Ecto neural progenitor cell (in vitro differentiated cells): Measurements from ENCODE around the gene ETV3.
"Not testable (repeated sequence)": the region's sequence is repeated elsewhere in the genome, so short reads cannot be mapped to it uniquely, and the experiment has no call there.

ENCODE experiments used
- DNase-seq: peaks from one replicate; pipeline ENCODE4 v3.0.0-alpha.2; 2018; ENCODE audit warnings: low spot score

Gene ETV3

DNA sequence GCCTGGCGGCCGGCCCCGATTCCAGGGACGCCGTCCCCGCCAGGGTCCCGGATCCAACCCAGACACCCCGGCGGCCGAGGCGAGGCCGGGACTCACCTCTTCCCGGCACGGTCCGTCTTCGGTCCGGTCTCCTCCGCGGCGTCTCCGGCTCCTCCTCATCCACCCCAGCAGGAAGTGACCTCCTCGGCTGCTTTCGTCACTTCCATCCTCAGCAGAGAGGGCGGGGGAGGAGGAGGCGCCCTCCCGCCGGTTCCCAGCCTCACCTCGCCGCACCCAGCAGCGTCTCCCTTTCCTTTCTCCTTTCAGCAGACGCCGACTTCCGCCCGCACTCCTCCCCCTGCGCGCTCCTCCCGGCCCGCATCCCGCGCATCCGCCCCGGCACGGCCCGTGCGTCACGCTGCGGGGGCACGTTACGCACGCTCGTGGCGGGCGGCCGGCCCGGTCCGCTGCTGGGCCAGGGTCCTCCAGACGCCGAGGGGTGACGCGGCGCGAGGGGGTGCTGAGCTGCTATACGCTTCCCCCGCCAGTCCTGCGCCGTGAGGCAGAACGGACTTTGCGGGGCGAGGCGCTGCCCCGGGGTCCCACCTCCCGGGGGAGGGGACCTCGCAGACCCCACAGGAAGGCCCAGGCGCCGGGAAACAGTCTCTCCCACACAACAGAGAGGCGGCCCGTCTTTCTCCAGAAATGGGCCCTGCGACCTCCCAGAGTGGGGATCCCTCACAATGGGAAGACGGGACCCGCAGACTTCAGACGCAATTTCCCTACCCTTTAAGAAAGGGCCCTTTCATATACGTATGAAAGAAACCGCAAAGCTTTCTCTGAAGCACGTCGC, at the start of gene ETV3:
Gene ETV3, minus strand, starts transcription at position 176 of the 832 bp plus-strand sequence. CDS start 2,043 bp downstream, outside the sequence.
- peak; percentile 92 for DNase-seq

DNA sequence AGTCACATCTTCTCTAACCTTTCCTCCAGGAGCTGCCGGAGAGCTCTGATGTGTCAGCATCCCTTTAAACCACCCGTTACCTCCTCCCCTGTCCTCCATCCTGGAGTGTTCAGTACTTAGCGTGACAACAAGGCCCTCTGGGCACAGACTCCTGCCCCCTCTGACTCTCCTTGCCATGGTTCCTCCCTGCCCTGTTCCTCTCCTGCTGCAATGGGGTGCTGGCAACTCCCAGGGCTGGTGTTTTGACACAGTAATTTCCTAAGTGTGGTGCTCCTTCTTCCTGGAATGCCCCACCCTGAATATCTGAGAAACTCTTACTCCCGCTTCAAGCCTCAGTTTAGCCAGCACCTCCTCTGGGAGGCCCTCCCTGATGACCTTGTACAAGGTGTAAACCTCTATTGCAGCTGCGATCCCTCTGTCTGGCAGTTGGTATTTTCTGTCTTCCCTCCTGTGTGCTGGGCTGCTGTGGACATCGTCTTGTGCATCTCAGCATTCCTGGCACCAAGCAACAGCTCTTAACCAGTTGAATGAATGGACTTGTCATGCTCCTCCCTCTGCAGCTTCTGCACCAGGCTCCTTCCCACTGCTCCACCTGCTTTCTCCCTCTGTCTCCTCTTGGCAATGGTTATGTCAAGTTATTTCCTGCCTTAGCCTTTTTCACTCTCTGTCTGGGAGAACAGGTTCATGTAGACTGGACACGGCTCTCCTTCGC, 48.2 kb upstream of the ETV3 start:
- no peak for DNase-seq

DNA sequence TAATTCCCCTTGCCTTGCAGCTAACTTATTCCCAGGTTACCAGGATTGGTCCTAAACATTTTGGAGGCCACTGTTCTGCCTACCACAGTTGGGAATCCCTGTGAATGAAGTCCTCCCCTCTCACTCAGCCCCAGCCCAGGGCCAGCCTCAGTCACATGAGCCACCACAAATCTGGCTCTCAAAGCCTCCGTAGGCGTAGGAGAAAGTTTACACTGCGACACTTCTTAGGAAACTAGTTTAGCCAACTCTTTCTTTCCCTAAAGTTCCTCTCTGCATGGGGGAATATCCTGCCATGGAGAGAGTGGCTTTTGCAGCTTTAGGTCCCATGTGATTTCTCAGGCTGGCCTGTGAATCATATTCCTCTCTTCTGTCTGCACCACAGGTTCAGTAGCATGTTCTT, 45.7 kb upstream of the ETV3 start:
- no peak for DNase-seq

DNA sequence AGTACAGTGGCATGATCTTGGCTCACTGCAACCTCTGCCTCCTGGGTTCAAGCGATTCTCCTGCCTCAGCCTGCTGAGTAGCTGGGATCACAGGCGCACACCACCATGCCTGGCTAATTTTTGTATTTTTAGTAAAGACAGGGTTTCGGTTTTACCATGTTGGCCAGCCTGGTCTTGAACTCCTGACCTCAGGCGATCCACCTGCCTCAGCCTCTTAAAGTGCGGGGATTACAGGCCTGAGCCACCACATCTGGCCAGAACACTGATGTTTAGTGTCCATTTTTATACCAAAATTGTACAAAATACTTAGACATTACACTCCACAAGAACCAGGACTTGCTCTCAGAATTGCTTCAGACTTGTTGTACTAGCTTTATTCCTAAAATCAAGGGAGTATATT, 44.2 kb upstream of the ETV3 start:
- not testable (repeated sequence) for DNase-seq

DNA sequence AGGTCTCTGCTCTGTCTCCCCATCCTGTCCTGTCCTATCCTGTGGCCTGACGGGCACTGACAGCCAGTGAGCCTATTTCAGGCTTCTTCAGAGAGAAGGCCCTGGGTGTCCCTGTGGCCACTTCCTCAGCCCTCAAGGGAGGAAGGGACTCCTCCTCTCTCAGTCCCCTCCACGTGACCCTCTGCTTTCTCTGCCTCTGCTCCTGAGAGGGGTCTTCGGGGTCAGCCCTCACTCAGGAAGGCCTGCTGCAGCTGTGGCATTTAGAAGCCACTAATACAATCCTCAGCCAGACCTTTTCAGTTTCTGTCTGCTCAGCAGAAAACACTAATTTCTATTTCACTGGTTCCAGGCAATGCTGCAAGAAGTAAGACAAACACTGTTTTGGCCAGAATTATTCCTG, 43.6 kb upstream of the ETV3 start:
- no peak for DNase-seq

DNA sequence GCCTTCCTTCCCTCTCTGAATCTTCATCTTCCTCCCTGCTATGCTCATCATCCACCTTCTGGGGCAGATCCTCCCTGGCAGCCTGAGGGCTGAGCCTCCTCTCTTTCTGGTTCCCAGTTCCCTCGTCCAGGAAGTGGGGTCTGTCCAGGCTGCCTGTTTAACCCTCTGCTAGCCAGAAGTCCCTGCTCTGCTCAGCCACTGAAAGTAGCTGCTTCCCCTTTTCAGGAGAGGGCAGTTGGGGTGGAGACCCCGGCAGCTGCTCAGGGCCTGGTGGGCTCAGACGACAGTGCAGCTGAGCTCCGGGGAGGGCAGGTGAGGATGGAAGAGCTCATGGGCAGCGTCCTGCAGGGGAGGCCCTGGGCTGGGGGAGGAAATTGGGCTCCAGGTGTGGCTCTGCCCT, 43.1 kb upstream of the ETV3 start:
- no peak for DNase-seq

DNA sequence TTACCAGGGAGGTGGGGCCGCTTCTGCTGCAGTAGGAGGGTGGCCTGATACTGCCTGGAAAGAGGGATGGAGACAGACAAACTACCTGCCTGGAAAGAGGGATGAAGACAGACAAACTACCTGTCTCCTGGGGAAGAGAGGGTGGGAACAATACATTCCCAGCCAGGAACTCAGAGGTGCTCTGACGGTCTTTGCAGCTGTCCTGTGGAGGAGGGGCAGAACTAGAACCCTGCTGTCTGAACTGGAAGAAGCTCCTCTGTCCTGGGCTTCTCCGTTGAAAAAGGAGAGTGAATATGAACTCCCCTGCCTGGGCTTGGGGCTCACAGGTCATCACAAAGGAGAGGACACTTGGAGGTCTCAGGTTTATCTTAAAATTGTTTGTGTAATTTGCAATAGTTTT, 40.3 kb upstream of the ETV3 start:
- no peak for DNase-seq

DNA sequence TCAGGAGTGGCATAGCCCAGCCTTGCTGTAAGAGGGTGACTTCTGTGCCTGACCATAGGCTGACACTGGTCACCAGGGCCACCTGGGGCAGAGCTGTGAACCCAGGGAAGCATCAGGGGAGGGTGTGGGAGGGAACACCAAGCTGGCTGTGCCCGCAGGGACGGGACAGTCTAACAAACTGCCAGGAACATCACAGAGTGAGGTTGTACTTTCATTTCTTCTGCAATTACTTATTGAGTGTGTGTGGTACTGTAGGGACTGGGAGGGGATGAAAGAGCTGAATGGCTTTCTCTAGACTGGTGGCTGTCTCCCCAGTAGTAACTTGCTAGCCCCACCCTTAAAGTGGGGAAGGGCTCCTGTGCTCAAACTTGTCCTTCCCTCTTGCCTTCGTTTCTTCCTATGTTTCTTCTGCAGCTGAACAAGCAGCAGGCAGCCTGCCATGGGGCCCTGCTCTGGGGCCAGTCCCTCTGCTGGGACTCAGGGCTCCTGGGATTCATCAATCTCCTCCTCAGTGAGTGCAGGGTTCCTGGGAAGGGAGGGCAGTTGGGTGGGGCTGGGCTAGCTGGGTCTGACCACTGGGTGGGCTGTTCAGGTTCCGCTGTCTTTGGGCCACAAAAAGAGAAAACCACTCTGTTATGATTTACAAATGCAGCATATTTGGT, 39.7 kb upstream of the ETV3 start:
- no peak for DNase-seq

DNA sequence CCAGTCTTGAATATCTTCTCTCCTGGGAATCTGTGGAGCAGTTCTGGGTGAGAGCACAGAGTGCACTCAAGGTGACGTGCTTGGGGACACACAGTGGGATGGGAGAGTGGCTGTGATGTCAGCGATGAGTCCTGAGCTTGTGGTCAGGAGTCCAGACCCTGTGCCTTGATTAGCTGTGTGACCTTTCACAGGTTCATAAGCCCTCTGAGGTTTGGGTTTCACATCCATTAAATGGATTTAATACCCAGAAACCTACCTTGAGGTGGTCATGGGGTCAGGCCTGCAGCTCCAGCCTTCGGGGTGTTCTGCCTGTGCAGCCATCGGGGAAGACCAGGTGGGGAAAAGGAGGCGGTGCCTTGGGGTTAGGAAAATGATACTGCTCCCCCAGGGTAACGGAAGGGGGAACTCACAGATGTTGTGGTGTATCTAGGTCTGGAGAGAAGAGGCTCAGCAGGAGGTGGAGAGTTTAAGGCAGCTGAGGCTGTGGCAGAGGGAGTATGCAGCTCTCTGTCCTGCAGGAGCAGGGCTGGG, 38.5 kb upstream of the ETV3 start:
- DNase-seq, result no peak

DNA sequence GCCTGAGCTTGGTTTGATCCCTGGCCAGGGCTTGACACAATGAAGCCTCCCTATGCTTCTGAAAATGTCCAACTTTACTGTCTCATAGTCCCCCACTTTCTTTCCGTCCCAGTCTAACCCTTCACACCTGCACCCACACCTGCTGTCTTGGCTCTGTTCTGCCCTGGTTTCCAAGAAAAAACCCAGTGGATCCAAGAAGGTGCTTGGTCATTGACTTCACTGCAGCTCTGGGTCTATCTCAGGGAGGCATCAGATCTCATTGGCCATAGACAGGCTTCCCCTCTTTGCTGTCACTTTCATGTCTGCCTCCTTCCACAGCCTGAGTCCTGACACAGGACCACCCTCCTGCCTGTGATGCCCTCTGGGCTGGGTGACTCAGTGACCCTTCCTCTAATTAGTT, 37.8 kb upstream of the ETV3 start:
- DNase-seq, result no peak

DNA sequence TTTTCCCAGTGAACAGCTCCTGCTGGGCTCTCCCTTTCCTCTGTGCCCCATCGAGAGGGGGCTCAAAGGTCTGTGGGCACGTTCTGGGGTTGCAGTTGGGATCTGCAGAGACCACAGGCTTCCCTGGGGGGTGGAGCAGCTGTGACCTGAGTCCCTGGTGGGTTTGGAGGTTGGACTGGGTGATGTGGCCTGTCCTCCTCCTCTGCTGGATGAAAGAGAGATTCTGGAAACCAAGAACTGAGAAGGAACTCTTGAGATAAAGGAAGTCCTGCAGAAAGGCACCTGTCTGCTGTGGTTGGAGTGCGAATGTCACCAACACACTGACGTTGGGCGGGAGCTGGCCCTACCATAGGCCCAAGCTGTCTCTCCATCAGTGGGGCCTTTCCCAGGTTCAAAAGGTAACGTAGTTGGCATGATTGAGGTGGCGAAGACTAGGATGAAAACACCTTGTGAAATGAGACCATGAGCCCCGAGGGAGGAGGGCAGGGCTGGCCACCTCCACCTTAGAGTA, 35.8 kb upstream of the ETV3 start:
- no peak for DNase-seq

DNA sequence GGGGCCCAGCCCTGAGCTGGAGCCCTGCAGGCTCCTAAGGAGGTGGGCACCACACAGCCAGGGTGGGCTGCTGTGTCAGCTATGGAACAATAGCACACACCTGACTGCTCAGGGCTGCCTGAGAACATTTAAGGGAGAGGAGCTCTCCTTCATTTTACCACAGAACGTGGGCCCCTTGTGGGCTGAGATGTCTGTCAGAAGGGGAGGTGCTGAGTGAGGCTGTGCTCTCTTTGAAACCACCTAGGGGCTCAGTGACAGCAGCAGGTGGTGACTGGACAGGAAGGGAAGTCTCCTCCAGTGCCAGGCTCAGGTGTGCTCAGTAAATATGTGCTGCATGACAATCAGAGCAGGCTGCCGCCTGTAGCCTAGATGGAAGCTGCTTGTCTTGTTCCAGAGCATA, 35.0 kb upstream of the ETV3 start:
- not testable (repeated sequence) for DNase-seq

DNA sequence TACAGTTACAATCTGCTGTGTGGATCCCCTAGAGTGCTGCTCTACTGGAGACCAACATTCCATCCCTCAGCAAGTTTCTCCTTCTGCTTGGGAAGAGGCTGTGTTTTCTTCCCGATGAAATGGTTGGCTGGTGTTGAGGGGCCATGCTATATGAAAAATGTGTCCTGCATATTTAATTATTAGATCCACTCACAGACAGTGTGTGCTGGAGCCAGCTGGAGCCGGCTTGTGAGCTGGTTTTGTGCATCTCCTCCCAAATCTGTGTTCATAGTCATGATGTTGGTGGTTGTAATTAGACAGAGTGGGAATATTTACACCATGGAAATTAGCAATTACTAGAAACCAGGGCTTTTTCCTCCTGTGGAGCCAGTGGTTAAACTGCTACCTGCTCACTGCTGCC, 34.4 kb upstream of the ETV3 start:
- DNase-seq, result not testable (repeated sequence)

DNA sequence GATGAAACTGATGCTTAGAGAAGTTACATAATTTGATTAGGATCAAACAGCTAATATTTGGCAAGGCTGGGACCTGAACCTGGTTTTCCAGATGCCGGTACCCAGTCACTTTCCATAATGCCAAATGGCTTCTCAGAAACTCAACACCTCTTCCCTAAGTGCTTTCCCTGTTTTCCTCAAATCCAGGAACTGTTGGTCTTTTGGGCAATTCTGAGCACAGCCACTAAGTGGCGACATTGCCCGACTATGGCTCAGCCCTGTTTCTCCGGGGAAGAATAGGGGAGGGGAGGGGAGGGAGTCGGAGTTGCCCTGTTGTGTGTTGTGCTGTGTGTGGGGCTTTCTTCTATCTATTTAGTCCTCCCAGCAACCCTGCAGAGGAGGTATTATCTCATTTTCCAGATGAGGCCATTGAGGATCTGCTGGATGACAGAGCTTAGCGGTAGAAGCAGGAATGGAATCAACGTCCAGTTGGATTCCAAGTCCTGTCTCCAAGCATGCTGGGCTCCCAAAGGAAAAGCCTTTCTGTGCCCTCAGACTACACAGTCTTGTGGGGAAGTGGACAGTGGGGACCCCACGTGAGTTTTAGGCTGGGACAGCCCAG, 33.8 kb upstream of the ETV3 start:
- DNase-seq, result peak; percentile 51

DNA sequence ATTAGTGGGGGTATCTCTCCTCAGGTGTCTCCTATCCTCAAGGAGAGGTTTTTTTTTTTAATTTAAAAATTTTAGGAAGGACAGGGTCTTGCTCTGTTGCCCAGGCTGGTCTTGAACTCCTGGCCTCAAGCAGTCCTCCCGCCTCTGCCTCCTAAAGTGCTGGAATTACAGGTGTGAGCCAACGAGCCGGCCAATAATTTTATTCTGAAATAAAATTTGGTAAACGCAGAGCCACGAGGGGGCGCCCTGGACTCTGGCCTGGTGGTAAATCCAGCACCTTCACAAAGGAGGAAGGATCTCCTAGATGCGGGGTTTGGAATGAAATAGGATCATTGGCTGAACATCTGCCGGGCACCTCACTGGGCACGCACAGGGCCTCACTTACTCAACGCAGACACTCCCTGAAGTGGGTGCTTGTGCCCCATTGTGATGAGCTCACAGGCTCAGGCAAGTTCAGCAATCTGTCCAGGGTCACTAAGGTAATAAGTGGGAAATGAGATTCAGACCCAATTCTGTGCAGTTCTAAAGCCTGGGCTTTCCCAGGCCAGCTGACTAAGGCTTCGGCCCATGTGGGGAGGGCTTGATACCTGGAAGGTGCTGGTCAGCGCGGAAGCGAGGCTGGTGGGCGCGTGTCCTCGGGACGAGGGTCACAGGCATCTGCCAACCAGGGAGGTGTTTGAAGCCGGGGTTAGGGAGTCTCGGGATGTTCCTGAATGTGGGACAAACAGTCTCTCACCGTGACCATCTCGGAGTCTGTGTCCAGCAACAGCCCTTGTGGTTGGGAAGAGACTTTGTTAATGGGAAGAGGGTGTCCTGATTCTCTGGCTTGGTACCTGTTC, 32.7 kb upstream of the ETV3 start:
- DNase-seq, result peak; percentile 72

DNA sequence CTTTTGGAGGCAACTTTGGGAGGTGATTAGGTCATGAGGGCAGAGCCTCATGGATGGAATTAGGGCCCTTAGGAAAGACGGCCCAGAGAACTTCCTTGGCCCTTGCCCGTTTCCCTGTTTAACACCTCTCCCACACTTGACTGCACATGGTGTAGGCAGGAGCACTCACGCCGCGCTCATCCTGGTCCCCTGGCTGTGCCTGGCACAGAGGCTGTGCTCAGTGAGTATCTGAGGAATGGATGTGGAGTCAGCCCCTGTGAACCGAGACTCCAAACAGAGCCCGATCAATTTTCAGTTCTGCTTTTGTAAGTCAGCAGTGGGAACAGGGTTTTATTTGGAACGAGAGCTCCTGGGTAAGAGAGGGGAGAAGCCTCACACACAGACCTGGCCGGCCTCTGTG, 29.8 kb upstream of the ETV3 start:
- DNase-seq, result no peak

DNA sequence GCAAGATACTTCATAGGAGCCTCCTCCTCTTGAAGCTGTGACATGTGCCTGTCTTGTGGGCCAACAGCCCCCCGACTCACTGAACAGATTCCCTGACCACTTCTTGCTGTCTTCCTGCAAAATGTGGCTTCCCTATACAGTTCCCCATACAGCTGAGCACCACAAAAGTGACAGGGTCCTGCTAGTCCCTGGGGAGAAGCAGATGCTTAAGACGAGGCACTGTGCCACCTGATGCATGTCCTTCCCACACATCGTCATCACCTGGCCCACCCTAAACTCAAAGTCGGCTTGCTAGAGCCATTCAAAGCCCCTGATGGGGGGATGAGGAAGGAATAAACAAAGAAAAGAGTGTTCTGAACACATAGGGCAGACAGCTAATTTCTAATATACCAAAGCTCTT, 29.2 kb upstream of the ETV3 start:
- no peak for DNase-seq

DNA sequence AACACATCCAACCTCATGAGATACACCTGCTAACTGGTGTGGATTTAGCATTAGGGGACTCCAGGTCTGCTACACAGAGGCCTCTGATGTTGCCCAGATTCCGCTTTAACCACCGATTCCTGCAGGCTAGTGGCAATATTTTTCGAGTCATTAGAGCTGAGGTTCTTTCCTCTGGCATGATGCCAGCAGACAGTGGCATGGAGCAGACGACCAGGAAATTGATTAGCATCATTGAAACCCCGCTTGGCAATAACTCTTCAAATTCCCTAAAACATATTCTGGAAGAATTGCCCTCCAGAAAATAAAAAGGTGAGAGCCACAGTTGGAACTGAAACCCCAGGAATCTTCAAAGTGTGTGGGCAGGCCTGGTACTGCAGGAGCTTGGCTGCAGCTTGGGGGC, 28.4 kb upstream of the ETV3 start:
- DNase-seq, result no peak

DNA sequence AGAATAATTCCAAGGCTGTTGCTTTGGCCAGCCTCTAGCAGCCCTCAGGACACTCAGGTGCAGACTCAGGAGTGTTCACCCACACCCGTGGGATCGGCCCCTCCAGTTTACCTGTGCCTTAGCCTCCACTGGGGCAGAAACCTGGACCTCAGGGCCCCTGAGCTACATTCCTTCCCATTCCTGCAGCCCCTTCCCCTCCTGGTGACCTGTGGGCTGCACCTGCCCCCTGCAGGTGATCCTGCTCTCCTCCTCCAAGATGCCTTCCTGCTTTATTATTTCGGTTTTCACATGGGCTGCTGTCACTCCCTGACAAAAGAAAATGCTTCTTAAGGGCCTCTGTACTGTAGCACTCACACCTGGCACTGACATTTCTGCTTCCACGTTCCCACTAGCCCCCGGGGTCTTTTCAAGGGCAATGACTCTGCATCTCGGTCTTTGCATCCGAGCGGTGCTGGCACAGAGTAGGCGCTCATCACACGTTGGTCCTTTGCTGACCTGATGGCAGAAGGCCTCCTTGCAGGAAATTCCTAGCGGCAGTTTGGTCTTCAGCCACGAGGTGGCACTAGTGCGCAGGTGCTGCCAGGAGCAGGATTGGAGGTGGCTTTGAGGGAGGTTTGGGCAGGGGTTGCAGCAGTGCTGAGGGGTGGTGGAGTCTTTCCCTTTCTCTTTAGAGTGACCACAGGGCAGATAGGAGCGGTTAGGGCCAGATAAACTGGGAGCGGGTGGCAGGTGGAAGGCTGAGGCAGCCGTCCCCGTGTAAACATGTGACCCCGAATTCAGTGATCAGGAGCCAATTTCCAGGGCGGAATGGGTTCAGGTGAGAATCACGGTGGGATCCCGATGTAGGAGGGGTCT, 25.3 kb upstream of the ETV3 start:
- peak; percentile 89 for DNase-seq

DNA sequence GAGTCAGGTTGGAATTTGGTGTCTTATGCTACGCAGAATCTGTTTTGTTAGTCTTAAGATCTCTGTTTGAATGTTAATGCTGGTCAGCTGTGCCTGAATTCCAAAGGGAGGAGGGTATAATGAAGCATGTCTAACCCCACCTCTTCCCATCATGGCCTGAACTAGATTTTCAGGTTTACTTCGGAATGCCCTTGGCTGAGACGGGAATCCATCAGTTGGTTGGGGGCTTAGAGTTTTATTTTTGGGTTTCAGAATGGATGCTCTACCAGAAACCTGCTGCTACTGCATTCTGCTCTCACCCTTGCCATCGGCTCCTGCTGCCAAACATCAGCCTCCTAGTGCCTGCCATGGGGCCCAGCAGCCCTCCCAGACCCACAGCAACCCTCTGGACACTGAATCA, 24.1 kb upstream of the ETV3 start:
- DNase-seq, result no peak
